Measurements from ENCODE around the gene CEBPE.

DNA sequence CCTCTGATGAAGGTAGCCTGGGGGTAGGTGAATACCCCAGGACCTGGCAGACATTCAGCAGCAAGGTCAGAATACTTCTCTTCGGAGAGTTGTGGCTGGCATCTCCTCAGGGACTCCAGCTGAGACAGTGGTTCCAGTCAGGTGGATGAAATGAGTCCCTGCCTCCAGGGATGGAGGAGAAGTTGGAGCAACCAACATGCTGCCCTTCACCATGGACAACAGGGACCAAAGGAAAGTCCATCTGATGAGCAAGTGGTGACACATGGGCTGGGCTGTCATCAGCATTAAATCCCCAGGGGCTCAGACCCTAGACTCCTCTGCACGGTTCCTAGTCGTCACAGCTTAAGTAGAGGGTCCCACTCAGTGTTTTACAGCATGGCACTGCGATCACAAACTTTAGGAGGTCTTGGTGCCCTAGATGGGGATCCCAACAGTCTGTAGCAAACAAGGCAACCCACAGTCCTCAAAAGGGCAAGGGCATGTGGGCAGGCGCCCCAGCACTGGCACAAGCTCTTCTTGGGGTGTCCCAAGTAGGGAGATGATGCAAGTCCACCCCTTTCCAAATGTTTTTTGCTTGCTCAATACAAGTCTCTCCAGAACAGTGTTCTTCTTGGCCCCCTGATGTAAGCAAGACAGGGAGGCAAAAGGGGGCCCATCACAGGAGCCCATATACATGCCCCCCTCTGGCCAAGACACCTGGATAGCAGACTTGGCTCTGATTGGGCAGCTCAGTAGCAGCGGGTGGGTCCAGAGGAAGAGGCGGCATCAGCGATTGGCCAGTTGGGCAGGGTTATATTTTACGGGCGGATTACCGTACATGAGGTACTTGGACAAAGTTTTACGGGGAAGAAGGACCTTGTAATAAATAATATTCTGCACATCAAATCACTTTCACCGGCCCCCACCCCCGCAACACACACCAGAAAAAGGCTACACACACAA lies 50.9 kb downstream of the CEBPE start:
- TF ChIP-seq, protein P1, sequence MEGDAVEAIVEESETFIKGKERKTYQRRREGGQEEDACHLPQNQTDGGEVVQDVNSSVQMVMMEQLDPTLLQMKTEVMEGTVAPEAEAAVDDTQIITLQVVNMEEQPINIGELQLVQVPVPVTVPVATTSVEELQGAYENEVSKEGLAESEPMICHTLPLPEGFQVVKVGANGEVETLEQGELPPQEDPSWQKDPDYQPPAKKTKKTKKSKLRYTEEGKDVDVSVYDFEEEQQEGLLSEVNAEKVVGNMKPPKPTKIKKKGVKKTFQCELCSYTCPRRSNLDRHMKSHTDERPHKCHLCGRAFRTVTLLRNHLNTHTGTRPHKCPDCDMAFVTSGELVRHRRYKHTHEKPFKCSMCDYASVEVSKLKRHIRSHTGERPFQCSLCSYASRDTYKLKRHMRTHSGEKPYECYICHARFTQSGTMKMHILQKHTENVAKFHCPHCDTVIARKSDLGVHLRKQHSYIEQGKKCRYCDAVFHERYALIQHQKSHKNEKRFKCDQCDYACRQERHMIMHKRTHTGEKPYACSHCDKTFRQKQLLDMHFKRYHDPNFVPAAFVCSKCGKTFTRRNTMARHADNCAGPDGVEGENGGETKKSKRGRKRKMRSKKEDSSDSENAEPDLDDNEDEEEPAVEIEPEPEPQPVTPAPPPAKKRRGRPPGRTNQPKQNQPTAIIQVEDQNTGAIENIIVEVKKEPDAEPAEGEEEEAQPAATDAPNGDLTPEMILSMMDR (conservative IDR thresholded peaks at IDR 0.05; ENCODE audit: low read length) = no peak
- TF ChIP-seq EZH2phosphoT487 (IDR thresholded peaks at IDR 0.05; ENCODE audit: borderline replicate concordance) = no peak

Measured in Loucy (cell line).